NCI-H1417 treated with DMSO at 0.1 percent for 48 hours (cell line): ENCODE results near the gene ITFG1.
"Not testable (repeated sequence)": the region's sequence is repeated elsewhere in the genome, so short reads cannot be mapped to it uniquely, and the experiment has no call there.

Source experiments
- DNase-seq: peaks from one replicate; lab custom pipeline; 2025; lab: John Stamatoyannopoulos, UW

The ITFG1 gene

DNA sequence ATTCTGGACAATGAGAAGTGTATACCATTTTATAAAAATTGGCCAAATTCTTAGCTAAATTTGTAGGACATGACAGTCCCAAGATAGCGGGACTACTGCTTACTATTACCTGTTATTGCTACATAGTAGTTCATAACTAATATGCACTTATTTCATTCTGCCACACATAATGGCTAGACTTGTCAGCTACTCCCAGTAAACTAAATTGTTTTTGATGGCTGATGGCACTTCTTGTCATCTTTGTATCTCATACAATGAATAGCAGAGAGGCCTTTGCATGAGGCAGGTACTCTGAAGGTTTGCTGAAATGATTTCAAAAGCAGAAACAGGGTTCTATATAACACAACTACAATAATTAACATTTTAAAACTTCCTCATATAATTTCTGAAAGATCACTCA is 44.0 kb downstream of the ITFG1 start:
- no peak for DNase-seq

DNA sequence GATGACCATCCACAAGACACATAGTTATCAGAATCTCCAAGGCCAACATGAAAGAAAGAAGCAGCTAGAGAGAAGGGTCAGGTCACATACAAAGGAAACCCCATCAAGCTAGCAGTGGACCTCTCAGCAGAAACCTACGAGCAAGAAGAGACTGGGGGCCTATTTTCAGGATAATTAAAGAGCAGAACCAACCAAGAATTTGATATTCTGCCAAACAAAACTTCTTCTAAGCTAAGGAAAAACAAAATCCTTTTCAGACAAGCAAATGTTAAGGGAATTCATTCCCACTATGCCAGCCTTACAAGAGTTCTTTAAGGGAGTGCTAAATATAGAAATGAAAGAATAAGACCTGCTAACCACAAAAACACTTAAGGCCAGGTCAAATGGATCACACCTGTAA is 47.8 kb downstream of the ITFG1 start:
- DNase-seq, result no peak

DNA sequence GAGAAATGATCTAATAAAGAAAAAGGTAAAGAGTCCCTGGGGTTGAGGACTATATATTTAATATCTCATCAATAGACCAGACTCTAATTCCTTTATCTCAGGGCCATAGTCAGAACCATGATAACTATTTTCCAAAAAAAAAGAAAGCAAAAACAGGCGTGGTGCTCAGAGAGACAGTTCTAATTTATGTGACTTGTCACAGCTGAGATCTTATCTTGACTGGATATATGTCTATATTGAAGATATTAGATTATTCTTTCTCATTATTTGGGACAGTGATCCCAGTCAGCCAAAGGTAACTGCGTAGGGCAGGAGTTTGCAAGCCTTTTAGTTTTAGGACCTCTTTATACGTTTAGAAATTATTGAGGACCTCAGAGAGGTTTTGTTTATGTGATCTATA is 52.4 kb downstream of the ITFG1 start:
- DNase-seq, result no peak

DNA sequence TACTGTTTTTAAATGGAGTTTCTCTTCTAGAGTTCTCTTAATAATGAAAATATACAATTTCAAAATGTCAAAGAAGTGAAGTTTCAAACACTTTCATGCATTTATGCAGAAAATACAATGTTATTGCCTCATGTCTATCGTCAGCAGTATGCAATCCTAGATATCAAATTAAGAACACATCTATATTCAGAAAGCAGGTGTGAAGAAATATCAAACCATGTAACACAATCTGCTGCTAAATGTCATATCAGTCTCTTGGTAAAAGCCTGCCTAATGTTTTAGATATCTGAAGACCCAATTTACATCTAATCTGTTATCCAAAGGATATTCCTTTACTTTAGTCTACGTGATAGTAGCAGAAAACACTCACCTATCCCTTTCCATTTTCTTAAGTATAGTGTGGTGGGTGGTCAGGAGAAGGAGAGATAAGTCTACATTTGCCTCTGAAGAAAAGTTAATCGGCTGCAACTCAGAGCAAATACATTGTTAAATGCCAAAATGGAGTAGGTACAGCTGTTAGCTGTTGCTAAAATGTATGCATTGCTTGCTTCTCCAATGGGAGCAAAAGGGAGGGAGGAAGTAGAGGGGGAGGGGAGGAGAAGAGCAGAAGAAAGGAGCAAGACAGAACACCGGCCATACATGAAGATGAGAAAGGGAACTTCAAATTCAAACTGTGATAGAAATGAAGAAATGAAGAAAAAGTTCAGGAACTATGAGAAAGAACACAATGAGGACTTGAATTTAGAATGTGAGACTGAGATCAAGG is 64.9 kb downstream of the ITFG1 start:
- DNase-seq, result no peak

DNA sequence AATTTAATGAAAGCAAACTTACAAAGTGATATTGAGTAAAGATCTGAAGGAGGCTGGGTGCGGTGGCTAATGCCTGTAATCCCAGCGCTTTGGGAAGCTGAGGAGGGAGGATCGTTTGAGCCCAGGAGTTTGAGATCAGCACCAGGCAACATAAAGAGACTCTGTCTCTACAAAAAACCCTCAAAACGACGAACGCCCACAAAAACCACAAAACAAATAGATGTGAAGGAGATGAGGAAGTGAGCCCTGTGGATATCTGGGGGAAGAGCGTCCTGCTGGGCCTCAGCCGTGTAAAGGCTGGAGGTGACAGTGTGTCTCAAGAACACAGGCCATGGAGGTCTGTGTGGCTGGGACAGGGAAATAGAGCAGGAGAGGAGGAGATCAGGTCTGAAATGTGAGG is 68.8 kb downstream of the ITFG1 start:
- no peak for DNase-seq

DNA sequence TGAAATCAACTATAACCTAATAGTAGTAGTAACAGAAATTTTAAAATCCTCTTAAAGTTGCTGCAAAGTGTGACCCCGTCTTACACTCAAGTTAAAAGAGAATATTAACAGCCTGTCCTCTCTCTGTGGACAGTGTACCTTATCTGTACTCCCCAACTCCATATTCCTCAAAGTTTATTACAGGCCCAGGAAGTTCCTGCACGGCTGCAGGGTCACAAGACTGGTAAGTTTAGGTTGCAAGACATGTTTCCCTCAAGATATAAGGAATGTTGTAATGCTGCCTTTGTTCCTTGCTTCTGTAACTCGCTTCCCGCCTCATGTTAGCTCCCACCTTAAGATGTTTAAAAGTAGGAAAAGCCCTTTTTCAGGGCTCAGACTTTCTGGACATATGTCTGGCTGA is 72.2 kb downstream of the ITFG1 start:
- no peak for DNase-seq

DNA sequence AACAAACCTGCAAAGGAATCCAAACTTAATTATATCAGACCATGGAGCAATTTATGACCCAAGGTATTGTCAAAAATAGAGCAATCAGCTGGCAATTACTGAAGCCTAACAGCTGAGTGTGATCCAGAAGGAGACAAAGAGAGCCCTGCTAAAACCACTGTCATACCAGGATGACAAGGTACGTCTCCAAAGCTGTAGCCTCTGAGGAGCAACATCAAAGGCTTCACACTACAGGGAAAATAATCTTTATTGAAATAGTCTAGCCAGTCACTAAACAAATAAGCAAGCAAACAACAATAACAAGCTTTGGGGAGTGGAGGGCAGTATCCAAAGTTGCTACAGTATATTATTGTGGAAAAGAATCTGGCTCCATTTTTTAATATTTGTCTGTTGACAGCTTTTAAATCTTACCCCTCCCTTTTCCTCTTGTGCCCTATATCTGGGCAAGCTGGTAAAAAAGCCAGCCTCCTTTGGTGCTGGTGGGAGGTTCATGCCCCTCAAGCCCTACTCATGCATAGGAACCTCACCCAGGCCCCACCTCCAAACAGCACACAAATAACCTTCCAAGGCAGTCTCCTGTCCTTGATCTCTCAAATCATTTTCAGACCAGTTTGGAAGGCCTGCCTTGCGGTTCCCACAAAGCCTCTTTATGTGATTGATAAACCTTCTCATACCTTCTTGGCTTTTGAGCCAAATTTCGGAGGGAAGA is 73.7 kb downstream of the ITFG1 start:
- DNase-seq, result no peak

DNA sequence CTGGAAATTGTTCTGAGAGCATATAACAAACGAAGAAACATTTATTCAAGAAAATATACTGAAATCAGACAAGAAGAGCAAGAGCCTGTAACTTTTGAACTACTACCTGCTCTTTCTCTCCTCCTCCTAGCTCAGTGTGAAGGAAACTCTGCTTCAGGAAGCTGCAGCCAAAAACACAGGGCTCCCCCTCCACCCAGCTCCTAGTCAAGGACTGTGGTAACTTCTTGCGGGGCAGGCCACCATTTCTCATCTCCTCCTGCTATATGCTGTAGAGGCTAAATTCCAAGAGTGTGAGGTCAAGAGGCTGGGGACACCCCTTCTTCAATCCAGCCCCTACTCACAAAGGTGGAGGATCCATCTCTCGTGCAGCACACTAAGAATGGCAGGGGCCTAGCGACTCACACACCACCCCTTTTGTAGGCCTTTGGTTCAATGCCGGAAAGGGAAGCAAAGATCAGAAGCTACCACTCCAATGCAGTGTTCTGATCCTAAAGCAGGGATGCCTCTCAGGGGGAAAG is 74.6 kb downstream of the ITFG1 start:
- no peak for DNase-seq

DNA sequence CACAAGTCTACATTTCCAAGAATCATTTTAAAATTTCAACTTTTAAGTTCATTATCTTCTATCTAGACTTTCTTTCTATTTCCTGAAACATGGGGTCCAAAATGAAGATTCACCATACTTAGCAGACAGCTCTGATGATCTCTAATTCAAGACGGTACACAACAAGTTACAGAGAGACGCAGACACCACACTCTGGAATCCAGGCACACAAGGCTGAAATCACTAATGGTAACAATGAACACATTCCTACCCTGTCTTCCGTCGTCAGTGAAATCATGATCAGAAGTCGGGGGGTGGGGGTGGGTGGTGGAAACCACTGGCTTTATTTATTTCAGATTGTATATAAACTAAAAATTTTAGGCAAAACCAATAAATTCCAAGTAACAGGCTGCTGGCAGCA is 78.5 kb downstream of the ITFG1 start:
- no peak for DNase-seq

DNA sequence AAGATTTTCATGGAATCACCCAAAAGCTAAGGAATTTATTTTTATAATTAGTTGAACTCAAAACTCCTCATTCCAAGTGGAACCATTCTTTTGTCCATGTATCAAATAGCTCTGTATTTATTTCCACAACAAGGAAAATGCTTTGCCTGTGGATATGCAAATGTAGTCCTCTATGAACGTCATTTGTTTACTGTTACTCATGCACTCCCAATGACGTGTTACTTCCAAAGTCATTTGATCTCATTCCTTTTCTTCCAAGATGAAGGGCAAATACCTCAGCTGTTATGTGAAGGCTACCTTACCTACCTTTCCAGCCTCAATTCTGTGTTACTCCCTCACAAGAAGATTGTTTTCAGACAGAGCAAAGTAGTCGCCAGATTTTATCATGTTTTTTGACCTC is 83.7 kb downstream of the ITFG1 start:
- DNase-seq, result no peak

DNA sequence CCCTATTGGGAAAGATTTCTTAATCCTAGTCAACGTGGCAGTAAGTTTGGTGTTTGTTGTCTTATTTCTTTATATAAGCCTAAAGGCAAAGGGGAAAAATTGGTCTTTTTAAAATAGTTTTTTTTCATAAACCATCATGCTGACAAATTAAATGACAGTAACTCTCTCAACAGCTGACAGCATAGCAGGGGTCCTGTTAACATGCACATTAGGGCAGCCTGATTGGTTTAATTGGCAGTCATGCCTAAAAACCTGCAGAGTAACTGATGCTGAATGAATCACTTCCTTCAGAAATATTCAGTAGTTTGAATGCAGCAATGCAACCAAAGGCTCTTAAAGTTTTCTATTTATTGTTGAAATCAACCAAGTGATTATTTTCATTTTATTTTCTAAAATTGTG is 85.4 kb downstream of the ITFG1 start:
- DNase-seq, result no peak

DNA sequence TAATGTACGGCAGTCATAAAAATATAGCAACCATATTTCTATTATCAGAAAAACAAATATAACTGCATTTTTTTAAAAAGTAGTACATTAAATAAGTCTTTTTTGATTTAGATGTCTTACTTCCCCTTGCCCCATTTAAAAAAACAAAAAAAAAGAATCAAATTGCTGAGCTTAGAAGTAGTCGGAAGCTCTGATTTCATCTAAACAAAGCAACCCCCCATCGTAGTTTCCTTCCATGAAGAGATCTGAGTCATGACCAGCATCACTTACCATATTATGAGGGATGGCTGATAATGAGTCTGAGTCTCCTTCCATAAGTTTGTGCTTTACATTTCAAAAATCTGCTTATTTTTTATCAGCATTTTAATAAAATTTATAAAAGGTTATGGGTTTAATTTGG is 86.2 kb downstream of the ITFG1 start:
- DNase-seq, result no peak

DNA sequence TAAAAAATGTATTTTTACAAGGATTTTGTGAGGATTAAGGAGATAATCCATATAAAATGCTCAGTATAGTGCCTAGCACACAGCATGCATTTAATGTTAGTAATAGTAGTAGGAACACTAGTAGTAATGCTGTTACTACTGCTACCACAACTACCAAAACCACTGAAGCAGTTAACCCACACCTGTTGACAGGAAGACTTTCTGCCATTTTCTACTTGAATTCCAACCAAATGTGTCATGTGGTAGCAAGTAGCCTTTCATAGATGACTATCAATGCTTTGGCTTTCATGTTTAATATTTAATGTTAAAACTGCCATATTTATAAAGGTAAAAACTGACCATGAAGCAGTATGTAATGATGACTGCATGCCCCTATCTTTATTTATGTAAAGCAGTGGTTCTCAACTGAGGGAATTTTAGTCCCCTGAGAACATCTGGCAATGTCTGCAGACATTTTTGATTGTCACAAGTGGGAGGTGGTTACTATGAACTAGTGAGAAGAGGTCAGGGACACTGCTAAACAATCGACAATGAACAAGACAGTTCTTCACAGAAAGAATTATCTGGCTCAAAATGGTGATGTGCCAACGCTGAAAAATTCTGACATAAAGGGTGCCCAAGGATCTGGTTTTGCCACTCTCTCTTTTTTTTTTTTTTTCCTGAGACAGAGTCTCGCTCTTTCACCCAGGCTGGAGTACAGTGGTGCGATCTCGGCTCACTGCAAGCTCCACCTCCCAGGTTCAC is 89.4 kb downstream of the ITFG1 start:
- no peak for DNase-seq

DNA sequence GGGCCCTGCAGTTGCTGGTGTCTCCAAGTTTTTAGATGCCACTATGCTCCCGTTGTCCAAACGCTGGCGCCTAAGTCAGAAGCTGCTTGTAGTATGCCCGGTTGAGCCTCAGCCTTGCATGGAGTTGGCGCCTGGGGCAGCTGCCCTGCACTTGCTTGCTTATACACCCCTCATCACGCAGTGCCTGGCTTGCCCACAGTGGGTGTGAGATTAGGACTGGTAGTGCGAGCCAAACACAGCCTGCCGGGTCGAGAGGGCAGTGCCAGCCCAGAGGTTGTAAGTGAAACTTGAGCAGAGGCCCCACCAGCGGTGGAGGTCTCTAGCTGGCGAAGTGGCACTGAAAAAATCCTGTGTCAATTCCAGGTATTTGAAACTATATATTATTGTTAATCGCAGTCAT is 90.3 kb downstream of the ITFG1 start:
- DNase-seq, result no peak

DNA sequence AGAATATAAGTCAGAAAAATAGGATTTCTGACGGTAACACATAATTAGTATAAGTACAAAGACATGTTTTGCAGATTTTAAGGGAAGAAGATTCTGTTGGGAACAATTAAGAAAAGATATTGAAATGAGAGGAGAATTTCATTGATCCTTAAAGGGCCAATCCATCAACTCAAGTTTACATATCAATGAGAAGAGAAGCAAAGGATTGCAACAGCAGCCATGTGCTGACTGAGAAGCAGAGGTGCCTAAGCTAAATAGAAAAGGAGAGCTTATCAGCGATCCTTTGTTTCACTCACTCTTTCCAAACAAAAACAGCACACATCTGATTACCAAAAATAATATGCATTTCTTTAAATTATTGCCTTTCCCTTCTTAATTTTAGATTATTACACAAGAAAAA is 94.6 kb downstream of the ITFG1 start:
- DNase-seq, result no peak

DNA sequence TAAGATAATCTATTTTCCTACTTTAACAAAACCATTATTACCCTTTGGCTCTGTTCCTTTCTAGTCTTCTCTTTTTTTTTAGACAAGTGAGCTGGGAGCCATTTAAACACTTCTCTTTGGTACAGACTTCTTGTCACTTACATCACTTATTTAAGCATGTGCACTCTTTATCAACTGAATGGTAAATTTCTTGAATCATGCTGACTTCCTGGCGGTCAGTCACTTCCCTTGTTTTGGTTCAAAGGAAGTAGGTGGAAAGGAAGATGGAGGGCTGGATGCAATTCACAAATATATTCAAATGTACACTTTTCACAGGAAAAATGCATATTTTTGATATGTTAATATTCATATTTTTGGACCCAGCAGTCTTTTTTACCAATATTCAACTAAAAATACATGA is 97.1 kb downstream of the ITFG1 start:
- no peak for DNase-seq

DNA sequence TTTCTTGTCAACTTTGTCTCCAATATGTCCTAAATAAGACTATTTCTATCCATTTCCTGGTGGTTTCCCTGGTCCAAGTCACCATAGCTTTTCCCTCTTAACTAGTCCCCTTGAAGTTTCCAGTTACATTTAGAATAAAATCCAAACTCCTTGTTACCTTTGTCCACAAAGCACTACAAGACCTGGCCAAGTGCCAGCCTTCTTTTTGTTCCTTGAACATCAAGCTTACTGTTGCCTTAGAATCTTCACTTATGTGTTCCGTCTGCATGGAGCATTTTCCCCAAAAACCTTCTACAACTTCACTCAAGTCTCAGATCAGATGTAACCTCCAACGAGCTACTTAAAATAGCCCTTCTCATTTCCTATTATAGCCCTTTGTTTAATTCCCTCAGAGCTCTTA is 101.4 kb downstream of the ITFG1 start:
- DNase-seq, result no peak

DNA sequence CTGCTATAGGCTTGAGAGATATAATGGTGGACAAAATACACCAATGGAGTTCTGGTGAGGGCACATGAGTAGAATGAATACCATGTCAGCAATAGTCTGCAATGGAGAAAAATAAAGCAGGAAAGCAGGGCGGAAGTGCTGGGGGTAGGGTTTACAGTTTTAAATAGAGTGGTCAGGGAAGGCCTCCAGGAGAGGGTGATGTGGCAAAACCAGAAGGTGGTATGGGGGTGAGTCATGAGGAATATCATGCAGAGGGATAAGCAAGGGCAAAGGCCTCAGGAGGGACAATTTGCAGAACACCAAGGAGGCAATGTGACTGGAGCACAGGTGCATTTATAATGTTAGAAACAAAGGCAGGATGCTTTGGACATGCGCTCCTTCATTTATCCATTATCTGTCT is 102.0 kb downstream of the ITFG1 start:
- no peak for DNase-seq

DNA sequence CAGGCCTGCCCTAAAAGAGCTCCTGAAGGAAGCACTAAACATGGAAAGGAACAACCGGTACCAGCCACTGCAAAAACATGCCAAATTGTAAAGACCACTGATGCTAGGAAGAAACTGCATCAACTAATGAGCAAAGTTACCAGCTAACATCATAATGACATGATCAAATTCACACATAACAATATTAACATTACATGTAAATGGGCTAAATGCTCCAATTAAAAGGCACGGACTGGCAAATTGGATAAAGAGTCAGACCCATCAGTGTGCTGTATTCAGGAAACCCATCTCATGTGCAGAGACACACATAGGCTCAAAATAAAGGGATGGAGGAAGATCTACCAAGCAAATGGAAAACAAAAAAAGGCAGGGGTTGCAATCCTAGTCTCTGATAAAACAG is 111.8 kb downstream of the ITFG1 start:
- DNase-seq, result not testable (repeated sequence)

DNA sequence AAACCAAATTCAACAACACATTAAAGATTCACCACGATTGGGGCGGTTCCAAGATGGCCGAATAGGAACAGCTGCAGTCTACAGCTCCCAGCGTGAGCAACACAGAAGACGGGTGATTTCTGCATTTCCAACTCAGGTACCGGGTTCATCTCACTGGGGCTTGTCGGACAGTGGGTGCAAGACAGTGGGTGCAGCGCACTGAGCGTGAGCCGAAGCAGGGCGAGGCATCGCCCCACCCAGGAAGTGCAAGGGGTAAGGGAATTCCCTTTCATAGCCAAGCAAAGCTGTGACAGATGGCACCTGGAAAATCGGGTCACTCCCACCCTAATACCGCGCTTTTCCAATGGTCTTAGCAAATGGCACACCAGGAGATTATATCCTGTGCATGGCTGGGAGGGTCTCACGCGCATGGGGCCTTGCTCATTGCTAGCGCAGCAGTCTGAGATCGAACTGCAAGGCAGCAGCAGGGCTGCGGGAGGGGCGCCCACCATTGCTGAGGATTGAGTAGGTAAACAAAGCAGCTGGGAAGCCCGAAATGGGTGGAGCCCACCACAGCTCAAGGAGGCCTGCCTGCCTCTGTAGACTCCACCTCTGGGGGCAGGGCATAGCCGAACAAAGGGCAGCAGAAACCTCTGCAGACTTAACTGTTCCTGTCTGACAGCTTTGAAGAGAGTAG is 113.7 kb downstream of the ITFG1 start:
- DNase-seq, result not testable (repeated sequence)

DNA sequence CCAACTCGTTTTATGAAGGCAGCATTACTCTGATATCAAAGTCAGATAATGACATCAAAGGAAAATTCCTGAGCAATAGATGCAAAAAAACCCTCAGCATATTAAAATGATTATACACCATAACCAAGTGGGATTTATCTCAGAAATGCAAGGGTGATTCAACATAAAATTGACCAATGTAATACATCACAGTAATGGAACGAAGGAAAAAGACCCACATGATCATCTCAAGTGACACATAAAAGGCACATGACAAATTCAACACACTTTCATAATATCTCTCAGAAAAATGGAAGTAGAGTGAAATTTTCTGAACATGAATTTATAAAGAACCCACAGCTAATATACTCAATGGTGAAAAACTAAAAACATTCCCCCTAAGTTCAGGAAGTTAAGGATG is 118.8 kb downstream of the ITFG1 start:
- no peak for DNase-seq

DNA sequence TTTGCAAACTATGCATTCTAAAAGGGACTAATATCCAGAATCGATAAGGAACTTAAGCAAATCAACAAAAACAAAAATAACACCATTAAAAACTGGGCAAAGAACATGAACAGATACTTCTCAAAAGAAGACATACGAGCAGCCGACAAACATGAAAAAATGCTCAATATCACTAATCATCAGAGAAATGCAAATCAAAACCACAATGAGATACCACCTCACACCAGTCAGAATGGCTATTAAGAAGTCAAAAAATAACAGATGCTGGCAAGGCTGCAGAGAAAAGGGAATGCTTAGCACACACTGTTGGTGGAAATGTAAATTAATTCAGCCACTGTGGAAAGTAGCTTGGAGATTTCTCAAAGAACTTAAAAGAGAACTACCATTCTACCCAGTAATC is 130.3 kb downstream of the ITFG1 start:
- not testable (repeated sequence) for DNase-seq
